CD4-positive, alpha-beta T cell treated with Interleukin-1 beta for 1 hour (primary cell): ENCODE measurements around the gene MAEA.
"Not testable (repeated sequence)": the region's sequence is repeated elsewhere in the genome, so short reads cannot be mapped to it uniquely, and the experiment has no call there.

Experiments
- DNase-seq, 2 donors: peaks; one replicate each; pipeline ENCODE4 v3.0.0-alpha.2; 2020 to 2022

Gene MAEA

DNA sequence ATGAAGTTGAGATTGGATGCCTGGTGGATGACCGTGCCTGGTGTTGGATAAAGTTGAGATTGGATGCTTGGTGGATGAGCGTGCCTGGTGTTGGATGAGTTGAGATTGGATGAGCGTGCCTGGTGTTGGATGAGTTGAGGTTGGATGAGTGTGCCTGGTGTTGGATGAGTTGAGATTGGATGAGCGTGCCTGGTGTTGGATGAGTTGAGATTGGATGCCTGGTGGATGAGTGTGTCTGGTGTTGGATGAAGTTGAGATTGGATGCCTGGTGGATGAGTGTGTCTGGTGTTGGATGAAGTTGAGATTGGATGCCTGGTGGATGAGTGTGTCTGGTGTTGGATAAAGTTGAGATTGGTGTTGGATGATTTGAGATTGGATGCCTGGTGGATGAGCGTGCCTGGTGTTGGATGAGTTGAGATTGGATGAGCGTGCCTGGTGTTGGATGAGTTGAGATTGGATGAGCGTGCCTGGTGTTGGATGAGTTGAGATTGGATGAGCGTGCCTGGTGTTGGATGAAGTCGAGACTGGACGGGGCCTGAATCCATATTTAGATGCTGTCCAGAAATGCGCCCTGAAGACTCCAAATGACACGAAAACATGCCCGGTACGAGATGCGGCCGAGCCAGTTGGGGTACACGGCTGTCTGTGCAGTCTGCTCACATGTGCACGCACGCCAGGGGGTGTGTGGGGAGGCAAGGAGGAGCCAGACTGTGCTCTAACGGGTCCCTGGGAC, 34.9 kb downstream of the MAEA start:
- not testable (repeated sequence) for DNase-seq

DNA sequence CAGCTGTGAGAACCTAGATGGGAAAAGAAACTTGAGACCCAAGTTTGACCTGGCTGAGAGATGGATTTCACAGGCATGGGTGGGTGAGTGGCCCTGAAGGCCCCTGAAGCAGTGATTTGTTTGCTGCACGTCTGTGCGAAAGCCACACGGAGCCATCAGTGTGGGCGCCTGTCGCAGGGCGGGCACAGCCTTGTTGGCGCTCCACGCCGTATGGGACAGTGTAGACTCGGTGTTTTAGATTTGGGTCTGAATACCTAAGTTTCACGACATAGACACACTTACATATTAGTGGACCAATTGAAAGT, 35.4 kb downstream of the MAEA start:
- DNase-seq, result no peak

DNA sequence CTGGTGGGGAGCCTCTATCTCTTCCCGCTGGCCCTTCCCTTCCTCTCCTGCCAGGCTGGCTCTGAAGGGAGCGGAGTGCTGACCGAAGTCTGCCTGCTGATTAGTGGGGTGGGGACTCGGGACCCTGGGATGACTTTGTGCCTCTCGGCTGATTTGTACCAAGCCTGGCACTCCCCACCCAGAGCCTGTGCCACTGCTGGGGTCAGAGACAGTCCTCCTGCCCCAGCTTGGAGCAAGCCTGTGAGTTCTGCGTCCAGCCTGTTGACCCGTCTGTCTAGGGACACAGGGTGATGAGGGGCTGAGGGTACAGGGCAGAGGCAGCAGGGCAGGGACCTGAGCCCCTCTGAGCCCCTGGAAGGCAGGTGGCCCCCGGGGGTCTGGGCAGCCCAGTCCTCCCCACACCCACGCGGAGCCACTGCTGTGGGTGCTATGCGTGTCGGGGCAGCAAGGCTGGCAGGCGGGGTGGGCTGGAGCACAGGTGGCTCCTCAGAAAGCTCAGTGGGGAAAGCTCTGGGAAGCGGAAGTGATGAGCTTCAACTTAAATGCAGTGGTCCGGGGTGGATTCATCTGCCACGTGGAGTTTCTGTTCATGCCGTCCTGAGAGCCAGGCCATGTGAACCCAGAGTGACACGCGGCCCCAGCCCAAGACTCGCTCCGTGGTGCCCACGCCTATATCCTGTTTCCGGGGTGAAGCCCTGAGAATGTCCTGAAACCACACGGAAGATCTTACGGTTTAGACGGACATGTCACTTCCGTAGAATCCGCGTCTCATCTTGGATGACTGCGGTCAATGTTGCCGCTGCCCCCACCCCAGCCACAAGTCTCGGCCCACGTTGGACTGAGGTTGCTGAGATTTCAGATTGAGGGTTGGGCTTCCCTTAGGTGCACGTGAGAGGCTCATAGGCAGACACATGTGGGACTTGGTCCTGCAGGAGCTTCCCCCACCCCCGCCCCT, 36.3 kb downstream of the MAEA start:
- no peak for DNase-seq

GRCh38 chr4:1326751-1327525, 37.2 kb downstream of the MAEA start:
- DNase-seq, result no peak

- no peak for DNase-seq
These were observed 38.0 kb downstream of the MAEA start for GRCh38 chr4:1327526-1328266.

DNA sequence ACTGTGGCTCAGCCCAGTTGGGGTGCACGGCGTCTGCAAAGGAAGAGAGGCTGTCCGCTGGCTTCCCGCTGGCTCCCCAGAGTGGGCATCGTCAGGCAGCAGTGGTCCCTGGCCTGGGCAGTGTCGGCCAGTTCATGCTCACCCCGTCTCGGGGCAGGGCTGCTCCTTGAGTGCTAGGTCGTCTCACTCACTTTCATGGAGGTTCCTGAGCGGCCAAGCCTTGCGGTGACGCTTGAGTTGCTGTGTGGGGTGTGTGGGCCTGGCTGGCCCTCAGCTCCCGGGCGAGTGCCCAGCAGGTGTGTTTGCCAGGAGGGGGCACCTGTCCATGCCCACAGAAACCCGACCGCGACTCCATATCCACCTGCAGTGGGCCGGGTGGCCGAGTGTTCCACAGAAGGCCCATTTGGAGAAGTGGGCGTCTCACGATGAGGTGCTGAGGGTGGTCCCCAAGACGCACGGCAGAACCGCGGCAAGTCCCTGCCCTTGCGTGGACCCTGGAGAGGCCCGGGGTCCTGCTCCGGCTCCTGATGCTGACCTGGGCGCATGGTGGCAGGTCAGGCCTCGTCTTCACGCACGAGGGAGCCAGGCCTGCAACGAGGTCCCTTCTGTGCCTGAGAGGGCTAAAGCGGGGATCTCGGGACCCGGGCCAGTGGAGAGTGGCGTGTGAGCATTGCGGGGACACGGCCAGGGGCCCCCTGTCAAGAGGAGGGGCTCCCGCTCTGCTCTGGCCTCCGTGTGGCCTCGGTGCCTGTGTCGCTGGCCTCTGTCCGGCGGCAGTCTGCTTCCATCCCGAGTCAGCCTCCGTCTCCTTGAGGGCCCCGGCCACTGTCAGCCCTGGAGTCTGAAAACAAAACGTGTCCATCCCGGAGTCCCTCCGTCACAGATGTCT, 38.8 kb downstream of the MAEA start:
- no peak for DNase-seq

DNA sequence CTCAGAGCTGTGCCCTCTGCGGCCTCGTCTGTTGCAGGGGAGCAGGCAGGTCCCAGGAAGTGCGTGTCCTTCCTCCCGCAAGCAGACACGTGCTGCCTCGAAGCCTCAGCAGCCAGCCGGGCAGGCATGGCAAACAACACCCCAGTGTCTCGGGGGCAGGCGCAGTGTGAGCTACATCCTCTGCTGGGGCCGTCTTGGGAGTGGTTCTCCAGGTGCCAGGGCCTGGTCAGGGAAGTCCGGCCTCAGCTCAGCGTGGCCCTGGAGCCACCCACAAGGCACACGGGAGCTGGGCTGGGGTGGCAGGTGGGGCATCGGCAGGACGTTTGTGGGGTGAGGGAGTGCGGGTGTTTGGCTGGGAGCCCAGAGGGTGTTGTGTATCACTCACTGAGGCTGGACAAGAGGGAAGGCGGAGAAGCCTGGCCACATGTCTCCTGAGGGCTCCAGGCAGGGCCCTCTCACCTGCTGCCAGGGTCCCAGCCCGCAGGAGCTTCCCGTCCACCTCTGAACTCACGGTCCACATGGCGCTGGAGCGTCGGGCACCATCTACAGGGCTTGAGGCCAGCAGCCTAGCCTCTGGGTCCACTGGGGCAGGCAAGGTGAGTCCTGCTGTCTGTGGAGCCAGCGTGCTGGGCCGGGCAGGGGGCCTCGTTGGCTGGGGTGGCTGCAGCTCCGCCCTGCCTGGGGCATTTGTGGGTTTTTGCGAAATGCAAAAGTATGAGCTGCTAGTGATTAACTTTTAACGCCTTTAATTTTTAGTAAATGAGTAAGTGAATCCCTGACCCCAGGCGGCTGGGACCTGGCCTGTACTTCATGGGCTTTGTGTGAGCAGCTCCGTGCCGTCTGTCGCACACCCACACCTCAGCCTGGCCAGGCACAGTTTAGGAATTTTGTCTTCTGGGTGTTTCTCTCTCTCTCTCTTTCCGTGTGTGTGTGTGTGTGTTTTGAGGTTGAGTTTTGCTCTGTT, 40.0 kb downstream of the MAEA start:
- DNase-seq, result peak; percentile 55 to 66

DNA sequence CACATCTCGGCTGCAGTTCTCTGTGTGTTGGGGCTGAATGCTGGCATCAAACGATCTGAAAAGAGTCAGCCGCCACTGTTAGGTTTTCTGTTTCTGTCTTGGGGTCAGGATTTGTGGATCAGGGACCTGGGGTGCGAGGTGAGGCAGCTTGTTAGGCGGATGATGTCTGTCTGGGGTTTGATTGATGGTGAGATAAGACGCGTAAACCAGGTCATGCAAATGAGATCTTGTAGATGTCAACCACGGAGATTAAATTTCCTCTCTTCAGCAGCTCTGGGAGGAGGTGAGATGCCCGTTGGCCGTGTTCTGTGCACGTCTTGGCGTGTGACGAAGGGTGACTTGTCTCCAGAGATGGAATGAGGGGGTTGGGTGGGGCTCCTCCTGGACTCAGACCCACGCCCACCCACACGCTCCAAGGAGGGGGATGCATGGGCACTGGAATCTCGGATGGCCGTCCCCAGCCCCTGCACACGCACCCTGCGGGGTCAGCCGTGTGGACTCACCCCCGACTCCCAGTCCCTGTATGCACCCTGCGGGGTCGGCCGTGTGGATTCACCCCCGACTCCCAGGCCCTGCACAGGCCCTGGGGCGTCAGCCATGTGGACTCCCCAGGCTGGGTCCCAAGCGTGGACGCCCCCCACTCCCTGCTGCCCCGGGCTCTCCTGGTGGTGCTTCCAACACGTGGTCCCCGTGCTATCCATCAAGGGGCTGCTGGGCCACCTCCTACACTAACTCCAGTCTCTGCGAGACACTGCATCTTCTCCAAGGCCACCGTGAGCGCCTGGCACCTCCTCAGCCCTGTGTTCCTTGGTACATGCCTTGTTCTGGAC, 41.3 kb downstream of the MAEA start:
- peak; percentile 66 to 73 for DNase-seq

DNA sequence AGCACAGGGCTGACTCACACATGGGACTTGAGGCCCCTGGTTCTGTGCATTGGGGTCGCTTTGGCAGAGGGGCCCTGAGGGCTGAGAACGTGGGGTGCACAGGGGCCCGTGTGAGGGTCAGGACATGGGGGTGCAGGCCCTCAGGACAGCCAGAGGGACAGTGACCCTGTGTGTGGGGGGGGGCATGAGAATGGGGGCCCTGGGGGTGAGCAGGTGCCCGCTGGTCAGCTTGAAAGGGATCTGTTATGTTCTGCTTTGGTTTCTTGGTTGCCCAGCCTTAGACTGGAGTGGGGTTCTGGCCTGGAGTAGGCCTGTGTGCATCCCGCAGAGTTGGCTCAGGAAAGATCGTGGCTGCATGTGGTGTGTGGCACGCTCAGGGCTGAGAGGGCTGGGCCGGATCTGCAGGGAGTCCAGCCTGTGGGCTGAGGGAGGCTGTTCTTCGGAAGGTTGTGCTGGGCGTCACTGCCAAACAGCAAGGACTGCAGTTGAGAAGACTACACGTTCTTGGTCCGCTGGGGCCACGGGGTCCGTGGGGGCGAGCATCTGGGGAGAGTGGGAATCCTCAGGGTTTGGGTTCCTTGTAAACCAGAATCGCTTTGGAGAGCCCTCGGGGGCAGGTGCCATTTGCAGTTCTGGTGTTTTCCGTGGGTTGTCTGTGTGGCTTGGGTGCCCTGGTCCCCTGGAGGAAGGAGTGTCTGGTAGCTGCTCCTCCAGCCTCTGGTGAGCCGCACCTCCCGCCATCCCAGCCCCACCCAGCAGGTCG, 42.1 kb downstream of the MAEA start:
- DNase-seq, result no peak

DNA sequence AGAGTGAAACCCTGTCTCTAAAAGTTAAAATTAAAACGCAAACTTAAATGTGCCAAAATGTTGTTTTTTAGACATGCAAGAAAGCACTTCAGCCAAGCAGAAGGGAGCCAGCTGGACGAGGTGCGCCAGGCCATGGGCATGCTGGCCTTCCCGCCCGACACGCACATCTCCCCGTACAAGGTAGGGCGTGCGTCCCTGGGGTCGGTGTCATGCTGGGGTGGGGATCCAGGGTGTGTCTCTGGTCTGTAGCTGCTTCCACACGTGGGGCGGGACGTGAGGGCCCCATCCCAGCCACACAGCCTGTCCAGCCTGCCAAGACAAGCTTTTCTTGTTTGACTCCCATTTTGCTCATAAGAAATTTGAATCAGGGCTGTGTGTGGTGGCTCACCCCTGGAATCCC, 43.0 kb downstream of the MAEA start:
- no peak for DNase-seq

GRCh38 chr4:1333256-1333655, 43.6 kb downstream of the MAEA start:
- DNase-seq, result no peak

DNA sequence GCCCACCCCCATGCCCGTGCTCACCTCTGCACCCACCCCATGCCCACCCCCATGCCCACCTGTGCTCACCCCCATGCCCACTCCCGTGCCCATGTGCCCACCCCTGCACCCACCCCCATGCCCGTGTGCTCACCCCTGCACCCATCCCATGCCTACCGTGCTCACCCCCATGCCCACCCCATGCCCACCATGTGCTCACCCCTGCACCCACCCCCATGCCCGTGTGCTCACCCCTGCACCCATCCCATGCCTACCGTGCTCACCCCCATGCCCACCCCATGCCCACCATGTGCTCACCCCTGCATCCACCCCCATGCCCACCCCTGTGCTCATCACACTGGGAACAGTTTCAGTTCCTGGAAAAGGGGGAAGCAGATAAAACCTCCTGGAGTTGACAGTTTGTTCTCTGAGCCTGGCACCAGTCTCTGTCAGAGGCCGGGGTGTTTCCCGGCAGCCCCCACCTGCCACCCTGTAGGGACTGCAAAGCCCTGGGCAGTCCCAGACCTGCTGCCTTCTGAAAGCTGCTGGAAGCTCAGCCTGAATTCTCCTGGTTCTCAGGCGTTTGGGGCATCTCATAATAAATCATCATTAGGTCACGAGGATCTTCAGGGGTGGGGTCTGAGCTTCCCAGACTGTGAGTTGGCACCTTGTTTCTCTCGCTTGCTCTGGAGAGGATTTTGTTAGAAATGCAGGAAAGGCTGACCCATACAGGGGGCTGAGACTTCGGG, 44.3 kb downstream of the MAEA start:
- not testable (repeated sequence) for DNase-seq

GRCh38 chr4:1334579-1334895, 44.8 kb downstream of the MAEA start:
- no peak for DNase-seq

GRCh38 chr4:1335193-1335883, 45.6 kb downstream of the MAEA start:
- not testable (repeated sequence) for DNase-seq

DNA sequence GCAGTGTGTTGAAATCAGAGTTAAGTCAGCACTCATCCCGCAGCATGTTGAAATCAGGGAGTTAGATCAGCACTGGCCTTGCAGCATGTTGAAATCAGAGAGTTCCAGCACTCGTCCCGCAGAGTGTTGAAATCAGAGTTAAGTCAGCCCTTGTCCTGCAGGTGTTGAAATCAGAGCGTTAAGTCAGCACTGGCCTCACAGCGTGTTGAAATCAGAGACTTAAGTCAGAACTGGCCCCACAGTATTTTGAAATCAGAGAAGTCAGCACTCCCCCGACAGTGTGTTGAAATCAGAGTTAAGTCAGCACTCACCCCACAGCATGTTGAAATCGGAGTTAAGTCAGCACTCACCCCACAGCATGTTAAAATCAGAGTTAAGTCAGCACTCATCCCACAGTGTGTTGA, 46.4 kb downstream of the MAEA start:
- no peak for DNase-seq

DNA sequence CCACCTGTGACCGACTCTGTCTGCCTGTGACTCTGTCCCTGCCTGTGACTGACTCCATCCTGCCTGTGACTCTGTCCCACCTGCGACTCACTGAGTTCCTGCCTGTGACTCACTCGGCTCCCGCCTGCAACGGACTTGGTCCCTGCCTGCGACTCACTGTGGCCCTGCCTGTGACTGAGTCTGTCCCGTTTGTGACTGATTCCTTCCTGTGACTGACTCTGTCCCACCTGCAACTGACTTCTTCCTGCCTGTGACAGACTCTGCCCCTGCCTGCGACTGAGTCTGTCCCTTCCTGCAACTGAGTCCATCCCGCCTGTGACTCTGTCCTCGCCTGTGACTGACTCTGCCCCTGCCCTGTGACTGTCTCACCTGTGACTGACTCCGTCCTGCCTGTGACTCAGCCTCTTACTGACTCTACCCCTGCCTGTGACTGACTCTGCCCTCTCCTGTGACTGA, 47.7 kb downstream of the MAEA start:
- peak in 1 of 2 donors; percentile 19 for DNase-seq
